ENCODE results near the gene SSR4. TPM values are rescaled to one million over a fixed set of nuclear protein-coding genes. Genes with fewer than 3 reads are reported as not detected.

SSR4 gene
- total RNA-seq, 4 donors from 2014 or later, result 100 to 115 (median 109) TPM

GRCh38 chrX:153782871-153783270 is 11.6 kb upstream of the SSR4 start:
- H3K27ac ChIP-seq (replicated peaks in 1 of 4), result no peak overlapping the region
- no peak overlapping the region for H3K4me3 ChIP-seq
- H3K9me3 ChIP-seq, result no peaks in the 10 kb centered on the region
- H3K36me3 ChIP-seq, result peaks cover 0 to 47% (median 33%) of the 10 kb centered on the region in 4 donors
- H3K27me3 ChIP-seq, result no peaks in the 10 kb centered on the region
- 93% methylated on average over 11 of the region's 14 CpGs for WGBS
- intact Hi-C loops (cut with DNase I), result no loop called here
- peaks cover 4 to 30% (median 19%) of the 10 kb centered on the region in 4 donors for H3K4me1 ChIP-seq
- no peak for DNase-seq (ENCODE audit: extremely low spot score)
- TF ChIP-seq, protein P1, sequence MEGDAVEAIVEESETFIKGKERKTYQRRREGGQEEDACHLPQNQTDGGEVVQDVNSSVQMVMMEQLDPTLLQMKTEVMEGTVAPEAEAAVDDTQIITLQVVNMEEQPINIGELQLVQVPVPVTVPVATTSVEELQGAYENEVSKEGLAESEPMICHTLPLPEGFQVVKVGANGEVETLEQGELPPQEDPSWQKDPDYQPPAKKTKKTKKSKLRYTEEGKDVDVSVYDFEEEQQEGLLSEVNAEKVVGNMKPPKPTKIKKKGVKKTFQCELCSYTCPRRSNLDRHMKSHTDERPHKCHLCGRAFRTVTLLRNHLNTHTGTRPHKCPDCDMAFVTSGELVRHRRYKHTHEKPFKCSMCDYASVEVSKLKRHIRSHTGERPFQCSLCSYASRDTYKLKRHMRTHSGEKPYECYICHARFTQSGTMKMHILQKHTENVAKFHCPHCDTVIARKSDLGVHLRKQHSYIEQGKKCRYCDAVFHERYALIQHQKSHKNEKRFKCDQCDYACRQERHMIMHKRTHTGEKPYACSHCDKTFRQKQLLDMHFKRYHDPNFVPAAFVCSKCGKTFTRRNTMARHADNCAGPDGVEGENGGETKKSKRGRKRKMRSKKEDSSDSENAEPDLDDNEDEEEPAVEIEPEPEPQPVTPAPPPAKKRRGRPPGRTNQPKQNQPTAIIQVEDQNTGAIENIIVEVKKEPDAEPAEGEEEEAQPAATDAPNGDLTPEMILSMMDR (IDR thresholded peaks at IDR 0.05), result no peak
- no peak for TF ChIP-seq POLR2AphosphoS5 (IDR thresholded peaks at IDR 0.05)
- TF ChIP-seq EP300 (IDR thresholded peaks at IDR 0.05), result no peak
- TF ChIP-seq POLR2A (IDR thresholded peaks at IDR 0.05; ENCODE audit: low read depth), result no peak

DNA sequence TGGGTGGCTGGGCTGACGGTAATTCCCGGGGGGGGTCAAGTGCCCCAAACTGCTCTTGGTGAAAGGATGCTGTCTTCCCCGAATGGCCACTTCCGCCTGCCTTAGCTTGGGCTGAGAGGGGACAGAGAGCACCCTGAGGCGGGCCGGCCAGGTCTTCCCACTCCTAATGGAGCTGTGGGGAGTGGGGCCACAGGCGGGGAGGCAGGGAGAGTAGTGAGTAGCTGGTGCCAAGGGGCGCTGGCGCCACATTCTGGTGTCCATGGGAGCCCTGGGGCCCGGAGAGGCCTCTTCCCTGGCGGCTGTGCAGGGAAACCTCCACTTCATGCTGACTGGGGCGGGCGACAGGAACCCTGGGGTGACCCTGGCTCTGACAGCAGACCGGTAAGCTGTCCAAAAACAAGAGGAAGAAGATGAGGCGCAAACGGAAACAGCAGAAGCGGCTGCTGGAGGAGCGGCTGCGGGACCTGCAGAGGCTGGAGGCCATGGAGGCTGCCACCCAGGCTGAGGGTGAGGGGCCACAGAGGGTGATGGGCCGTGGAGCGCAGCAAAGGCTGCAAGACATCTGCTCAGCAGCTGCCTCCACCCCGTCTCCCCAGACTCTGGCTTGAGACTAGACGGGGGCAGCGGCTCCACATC is 11.0 kb upstream of the SSR4 start:
- no peaks in the 10 kb centered on the region for H3K27me3 ChIP-seq
- H3K27ac ChIP-seq (replicated peaks in 1 of 4), result no peak overlapping the region
- H3K4me3 ChIP-seq, result no peak overlapping the region
- H3K9me3 ChIP-seq, result no peaks in the 10 kb centered on the region
- WGBS, result 90% methylated on average over 19 of the region's 24 CpGs
- peaks cover 0 to 53% (median 38%) of the 10 kb centered on the region in 4 donors for H3K36me3 ChIP-seq
- intact Hi-C loops (cut with DNase I), result no loop called here
- peaks cover 4 to 30% (median 19%) of the 10 kb centered on the region in 4 donors for H3K4me1 ChIP-seq
- no peak for DNase-seq (ENCODE audit: extremely low spot score)
- TF ChIP-seq EP300 (IDR thresholded peaks at IDR 0.05) (no peak), POLR2AphosphoS5 (IDR thresholded peaks at IDR 0.05) (no peak), POLR2A (IDR thresholded peaks at IDR 0.05; ENCODE audit: low read depth) (no peak)
- TF ChIP-seq, protein P1 (IDR thresholded peaks at IDR 0.05), result no peak

DNA sequence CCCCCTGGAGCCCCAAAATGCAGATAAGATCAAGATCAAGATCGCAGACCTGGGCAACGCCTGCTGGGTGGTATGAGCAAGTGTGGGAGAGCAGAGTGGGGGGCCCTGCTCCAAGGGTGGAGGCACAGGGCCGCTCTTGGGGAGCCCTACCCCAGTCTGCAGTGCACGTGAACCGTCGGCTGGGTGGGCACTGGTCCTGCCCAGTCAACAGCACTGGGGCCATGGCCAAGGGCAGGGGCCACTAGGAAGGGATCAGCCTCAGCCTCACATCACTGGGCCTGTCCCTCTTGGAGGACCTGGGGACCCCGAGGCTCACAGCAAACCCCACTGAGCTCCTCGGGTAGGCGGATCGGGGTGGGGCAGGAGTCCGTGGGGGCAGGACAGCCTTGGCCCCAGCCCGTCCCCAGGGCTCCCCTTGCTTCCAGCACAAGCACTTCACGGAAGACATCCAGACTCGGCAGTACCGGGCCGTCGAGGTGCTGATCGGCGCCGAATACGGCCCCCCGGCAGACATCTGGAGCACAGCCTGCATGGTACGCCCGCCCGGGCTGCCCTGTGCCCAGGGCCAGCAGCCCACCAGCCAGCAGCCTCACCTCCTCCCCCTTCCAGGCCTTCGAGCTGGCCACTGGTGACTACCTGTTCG is 10.0 kb upstream of the SSR4 start:
- Histone ChIP-seq H3K9me3 (no peaks in the 10 kb centered on the region), H3K4me1 (peaks cover 4 to 30% (median 19%) of the 10 kb centered on the region in 4 donors), H3K27me3 (no peaks in the 10 kb centered on the region), H3K4me3 (no peak overlapping the region), H3K27ac (replicated peaks in 1 of 4) (no peak overlapping the region), H3K36me3 (peaks cover 0 to 63% (median 48%) of the 10 kb centered on the region in 4 donors)
- WGBS, result 88% methylated on average over 6 of the region's 27 CpGs
- intact Hi-C loops (cut with DNase I), result no loop called here
- DNase-seq (ENCODE audit: extremely low spot score), result no peak
- no peak for TF ChIP-seq POLR2AphosphoS5 (IDR thresholded peaks at IDR 0.05)
- no peak for TF ChIP-seq POLR2A (IDR thresholded peaks at IDR 0.05; ENCODE audit: low read depth)
- TF ChIP-seq, protein P1 (IDR thresholded peaks at IDR 0.05), result no peak
- no peak for TF ChIP-seq EP300 (IDR thresholded peaks at IDR 0.05)

GRCh38 chrX:153786669-153787068 is 7.8 kb upstream of the SSR4 start:
- WGBS, result 80% methylated on average over 15 of the region's 15 CpGs
- TF ChIP-seq, protein P1 (IDR thresholded peaks at IDR 0.05), result no peak
- no peak for TF ChIP-seq EP300 (IDR thresholded peaks at IDR 0.05)
- TF ChIP-seq POLR2AphosphoS5 (IDR thresholded peaks at IDR 0.05), result no peak
- TF ChIP-seq POLR2A (IDR thresholded peaks at IDR 0.05; ENCODE audit: low read depth), result no peak
- intact Hi-C loops (cut with DNase I), result no loop called here
- Histone ChIP-seq H3K36me3 (peaks cover 0 to 66% (median 60%) of the 10 kb centered on the region in 4 donors), H3K4me3 (no peak overlapping the region), H3K27ac (replicated peaks in 1 of 4) (no peak overlapping the region), H3K4me1 (peaks cover 0 to 26% (median 10%) of the 10 kb centered on the region in 4 donors), H3K27me3 (no peaks in the 10 kb centered on the region), H3K9me3 (no peaks in the 10 kb centered on the region)
- no peak for DNase-seq (ENCODE audit: extremely low spot score)
